ENCODE measurements around the gene TMEM258. TPM values are rescaled to one million over a fixed set of nuclear protein-coding genes. Genes with fewer than 3 reads are reported as not detected.

The TMEM258 gene
- total and polyA plus RNA-seq, 9 of the 15 experiments (the other 6 are each of a cell fraction or from before 2014, with no cell fraction given) = 97.2 to 856 (median 231) TPM

- TF ChIP-seq TFAP4 (CRISPR knock-in tag; IDR thresholded peaks at IDR 0.05; ENCODE audit: borderline replicate concordance) = peak; percentile 25; the same call in 1 of the 2 replicates
- TF ChIP-seq CBX1 (IDR thresholded peaks at IDR 0.05; ENCODE audit: low read depth) = no peak
- TF ChIP-seq NFIX (CRISPR knock-in tag; IDR thresholded peaks at IDR 0.05; ENCODE audit: low read depth) = no peak
- TF ChIP-seq ZNF143 (CRISPR knock-in tag; IDR thresholded peaks at IDR 0.05) = no peak
- peak; percentile 24; the same call in 1 of the 2 replicates for TF ChIP-seq REST (IDR thresholded peaks at IDR 0.05; ENCODE audit: borderline replicate concordance)
- TF ChIP-seq REST (CRISPR knock-in tag; IDR thresholded peaks at IDR 0.05; ENCODE audit: low read depth) = no peak
- TF ChIP-seq LARP7 (IDR thresholded peaks at IDR 0.05) = no peak
- peak; percentile 44 for TF ChIP-seq CTCFL (IDR thresholded peaks at IDR 0.05; ENCODE audit: borderline replicate concordance, insufficient read depth, low read depth, low read length, poor library complexity, severe bottlenecking)
Observed at GRCh38 chr11:61787928-61788491, 4.4 kb downstream of the TMEM258 start (continued).

Data from K562 (cell line).